IPS-20b (cell line): ENCODE results near the gene TAF6.

ENCODE experiments used
- H3K27ac ChIP-seq: one replicate; pipeline ENCODE4 v1.5.1; 2013; ENCODE audit warnings: low read length
- H3K27me3 ChIP-seq: 2 replicates; pipeline ENCODE4 v1.6.1; 2013; ENCODE audit warnings: mild to moderate bottlenecking, low read length, inconsistent platforms; ENCODE audit not compliant: insufficient read depth
- H3K36me3 ChIP-seq: 2 replicates; pipeline ENCODE4 v1.6.1; 2013; ENCODE audit warnings: low read depth, mild to moderate bottlenecking, inconsistent platforms, low read length, moderate library complexity; ENCODE audit not compliant: insufficient read depth
- H3K4me1 ChIP-seq: 2 replicates; pipeline ENCODE4 v1.6.1; 2013; ENCODE audit warnings: mild to moderate bottlenecking, control low read depth, inconsistent platforms, low read length, moderate library complexity; ENCODE audit not compliant: insufficient read depth
- H3K4me3 ChIP-seq: 2 replicates; pipeline ENCODE4 v1.5.1; 2013; ENCODE audit warnings: mild to moderate bottlenecking, low read length, inconsistent platforms
- H3K9ac ChIP-seq: 2 replicates; pipeline ENCODE4 v1.6.1; 2013; ENCODE audit warnings: low read depth, mild to moderate bottlenecking, inconsistent platforms, low read length, moderate library complexity
- H3K9me3 ChIP-seq: 2 replicates; pipeline ENCODE4 v1.6.1; 2013; ENCODE audit warnings: mild to moderate bottlenecking, low read depth, low read length, inconsistent platforms; ENCODE audit not compliant: insufficient read depth

Gene TAF6

GRCh38 chr7:100119072-100119969 is at the start of gene TAF6, which contains the start of gene CNPY4:
TSS of gene TAF6 (minus strand) at chr7:100119358. CDS start at chr7:100114209, 5,149 bp downstream.
TSS of gene CNPY4 (plus strand) at chr7:100119634. CDS start at chr7:100119745, 111 bp downstream.
- H3K27me3 ChIP-seq, result no peaks in the 10 kb centered on the region
- 0 out of 2 replicates have a peak, but pooled peaks cover 5% of the 10 kb centered on the region for H3K4me1 ChIP-seq
- H3K4me3 ChIP-seq, result peak within 1 kb of the TSS; percentile 92
- H3K9me3 ChIP-seq, result no peaks in the 10 kb centered on the region
- peak within 1 kb of the TSS; percentile 73 for H3K27ac ChIP-seq
- 0 out of 2 replicates have a peak, but pooled peaks cover 4% of the 10 kb centered on the region for H3K36me3 ChIP-seq
- H3K9ac ChIP-seq, result peak within 1 kb of the TSS; percentile 93

GRCh38 chr7:100167912-100168323 is 48.8 kb upstream of the TAF6 start:
- Histone ChIP-seq H3K9me3 (no peaks in the 10 kb centered on the region), H3K4me1 (peaks cover 14% of the 10 kb centered on the region; the same call in 1 of the 2 replicates), H3K27ac (no peak overlapping the region), H3K4me3 (peak overlapping the region; percentile 83), H3K36me3 (no peaks in the 10 kb centered on the region), H3K27me3 (peaks cover 28% of the 10 kb centered on the region), H3K9ac (peak overlapping the region; percentile 79; the same call in 1 of the 2 replicates)

GRCh38 chr7:100166970-100167911 is 48.1 kb upstream of the TAF6 start:
- peak overlapping the region; percentile 79; the same call in 1 of the 2 replicates for H3K9ac ChIP-seq
- H3K9me3 ChIP-seq, result no peaks in the 10 kb centered on the region
- no peaks in the 10 kb centered on the region for H3K36me3 ChIP-seq
- peaks cover 14% of the 10 kb centered on the region; the same call in 1 of the 2 replicates for H3K4me1 ChIP-seq
- H3K27ac ChIP-seq, result no peak overlapping the region
- H3K4me3 ChIP-seq, result peak overlapping the region; percentile 83
- peaks cover 28% of the 10 kb centered on the region for H3K27me3 ChIP-seq

GRCh38 chr7:100166317-100166940 is 47.3 kb upstream of the TAF6 start:
- Histone ChIP-seq H3K4me1 (peaks cover 14% of the 10 kb centered on the region; the same call in 1 of the 2 replicates), H3K9me3 (no peaks in the 10 kb centered on the region), H3K4me3 (no peak overlapping the region), H3K27me3 (peaks cover 25% of the 10 kb centered on the region), H3K9ac (no peak overlapping the region), H3K27ac (no peak overlapping the region), H3K36me3 (no peaks in the 10 kb centered on the region)

- H3K4me1 ChIP-seq, result peaks cover 3% of the 10 kb centered on the region; the same call in 1 of the 2 replicates
- no peaks in the 10 kb centered on the region for H3K9me3 ChIP-seq
- no peaks in the 10 kb centered on the region for H3K36me3 ChIP-seq
- no peak overlapping the region for H3K4me3 ChIP-seq
- no peak overlapping the region for H3K27ac ChIP-seq
- H3K27me3 ChIP-seq, result peaks cover 25% of the 10 kb centered on the region
- no peak overlapping the region for H3K9ac ChIP-seq
Observed at GRCh38 chr7:100163871-100164270, 44.7 kb upstream of the TAF6 start.

GRCh38 chr7:100163006-100163531 is 43.9 kb upstream of the TAF6 start:
- Histone ChIP-seq H3K9me3 (no peaks in the 10 kb centered on the region), H3K9ac (no peak overlapping the region), H3K4me3 (no peak overlapping the region), H3K27me3 (peaks cover 22% of the 10 kb centered on the region), H3K27ac (no peak overlapping the region), H3K36me3 (no peaks in the 10 kb centered on the region), H3K4me1 (peaks cover 3% of the 10 kb centered on the region; the same call in 1 of the 2 replicates)

GRCh38 chr7:100160067-100160466 is 40.9 kb upstream of the TAF6 start:
- H3K27ac ChIP-seq, result no peak overlapping the region
- H3K9ac ChIP-seq, result no peak overlapping the region
- H3K4me1 ChIP-seq, result 0 out of 2 replicates have a peak, but pooled peaks cover 9% of the 10 kb centered on the region
- H3K9me3 ChIP-seq, result no peaks in the 10 kb centered on the region
- H3K4me3 ChIP-seq, result no peak overlapping the region
- peaks cover 19% of the 10 kb centered on the region for H3K36me3 ChIP-seq
- no peaks in the 10 kb centered on the region for H3K27me3 ChIP-seq

- Histone ChIP-seq H3K27ac (no peak overlapping the region), H3K27me3 (no peaks in the 10 kb centered on the region), H3K9ac (peak overlapping the region; percentile 64; the same call in 1 of the 2 replicates), H3K36me3 (peaks cover 28% of the 10 kb centered on the region), H3K4me3 (peak overlapping the region; percentile 74), H3K4me1 (0 out of 2 replicates have a peak, but pooled peaks cover 9% of the 10 kb centered on the region), H3K9me3 (no peaks in the 10 kb centered on the region)
Observed at GRCh38 chr7:100159099-100159623, 40.0 kb upstream of the TAF6 start.

- Histone ChIP-seq H3K4me1 (0 out of 2 replicates have a peak, but pooled peaks cover 9% of the 10 kb centered on the region), H3K9ac (peak within 1 kb of the TSS; percentile 72; the same call in 1 of the 2 replicates), H3K9me3 (no peaks in the 10 kb centered on the region), H3K27ac (no peak within 1 kb of the TSS), H3K27me3 (no peaks in the 10 kb centered on the region), H3K36me3 (peaks cover 35% of the 10 kb centered on the region), H3K4me3 (peak within 1 kb of the TSS; percentile 74)
Observed at GRCh38 chr7:100158229-100159098, 39.3 kb upstream of the TAF6 start, which contains the start of gene TRAPPC14. TSS of gene TRAPPC14 (minus strand) at chr7:100158723. CDS start at chr7:100158499, 224 bp downstream.
